HG03354 (cell line): Measurements from ENCODE around the gene DLEC1.

Experiments
- ATAC-seq: cut with Tn5 transposase; IDR thresholded peaks from one replicate; pipeline ENCODE4 v1.9.1; 2021; ENCODE audit warnings: mild to moderate bottlenecking; ENCODE audit not compliant: unreplicated experiment, poor library complexity, severe bottlenecking

Gene DLEC1

DNA sequence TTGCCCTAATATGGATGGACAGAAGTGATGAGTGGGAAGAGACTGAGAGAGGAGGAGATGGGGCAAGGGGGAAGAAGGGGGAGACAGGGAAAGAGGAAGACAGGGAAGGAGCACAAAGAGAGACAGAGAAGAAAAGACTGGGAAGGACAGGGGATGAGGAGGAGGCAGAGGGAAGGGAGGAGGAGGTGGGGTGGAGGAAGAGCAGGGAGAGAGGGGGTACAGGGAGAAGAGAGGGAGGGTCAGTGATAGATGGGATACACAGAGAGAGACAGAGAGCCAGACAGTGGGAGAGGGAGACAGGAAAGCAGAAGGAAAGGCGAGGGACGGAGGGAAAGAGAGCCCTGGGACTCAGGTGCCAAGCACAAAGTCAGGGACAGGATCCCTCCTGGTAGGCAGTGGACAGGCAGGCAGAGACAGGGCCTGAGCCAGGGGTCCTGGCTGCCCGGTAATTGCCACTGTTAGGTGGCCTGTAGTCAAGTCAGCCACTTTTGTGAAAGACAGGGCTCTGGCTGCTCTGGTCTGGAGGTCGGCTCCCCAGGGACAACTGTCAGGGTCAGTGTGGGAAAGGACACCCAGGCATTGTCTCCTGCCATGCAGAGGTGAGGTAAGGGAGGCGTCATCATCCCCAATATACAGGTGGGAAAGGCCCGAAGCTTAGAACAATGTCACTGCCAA is 38.6 kb upstream of the DLEC1 start:
- ATAC-seq: no peak

DNA sequence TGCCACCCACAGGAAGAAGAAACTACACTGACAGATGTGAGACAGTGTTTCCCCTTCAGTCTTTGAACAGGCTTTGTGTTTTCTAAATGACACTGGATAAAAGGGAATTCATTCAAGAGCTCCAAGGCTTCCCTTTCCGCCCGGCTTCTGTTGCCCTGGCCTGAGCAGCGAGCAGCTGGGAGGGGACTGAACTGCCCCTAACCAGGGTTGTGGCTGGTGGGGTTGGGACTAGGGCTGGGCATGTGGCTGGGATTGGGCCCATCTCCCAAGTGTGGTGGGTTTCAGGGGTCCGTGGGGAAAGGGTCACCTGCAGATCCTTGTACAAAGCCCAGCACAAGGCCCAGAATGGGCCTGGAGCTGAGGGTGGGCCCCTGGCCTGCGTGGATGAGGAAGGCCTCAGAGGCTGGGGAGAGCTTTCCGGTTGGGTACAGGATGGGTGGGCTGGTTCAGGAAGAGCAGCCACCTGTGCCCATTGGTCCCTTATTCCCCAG is 38.0 kb upstream of the DLEC1 start:
- no peak for ATAC-seq

GRCh38 chr3:38001456-38002081 is 37.4 kb upstream of the DLEC1 start:
- no peak for ATAC-seq

DNA sequence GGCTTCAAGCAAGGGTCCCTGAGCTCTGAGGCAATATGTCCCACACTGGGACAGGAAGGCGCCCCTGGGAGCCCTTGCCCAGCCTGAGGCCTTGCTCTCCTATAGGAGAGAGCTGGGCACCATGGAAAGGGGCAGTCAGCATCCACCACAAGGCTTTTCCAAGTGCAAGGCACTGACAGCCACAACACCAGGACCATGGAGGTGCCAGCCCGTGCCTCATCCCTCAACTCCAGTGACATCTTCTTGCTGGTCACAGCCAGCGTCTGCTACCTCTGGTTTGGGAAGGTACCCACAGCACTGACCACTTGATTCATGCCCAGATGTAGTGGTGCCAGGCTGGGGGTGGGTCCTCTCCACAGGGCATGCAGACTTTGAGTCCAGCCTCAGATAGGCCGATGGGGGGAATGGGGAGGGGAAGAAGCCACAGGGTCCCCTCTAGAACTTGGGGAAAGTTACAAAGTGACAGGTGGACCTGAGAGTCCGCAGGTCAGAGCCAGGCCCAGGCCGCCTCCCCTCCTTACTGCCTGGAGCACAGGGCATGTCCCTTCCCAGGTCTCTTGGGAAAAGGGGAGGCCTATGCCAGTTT is 36.6 kb upstream of the DLEC1 start:
- ATAC-seq: no peak

DNA sequence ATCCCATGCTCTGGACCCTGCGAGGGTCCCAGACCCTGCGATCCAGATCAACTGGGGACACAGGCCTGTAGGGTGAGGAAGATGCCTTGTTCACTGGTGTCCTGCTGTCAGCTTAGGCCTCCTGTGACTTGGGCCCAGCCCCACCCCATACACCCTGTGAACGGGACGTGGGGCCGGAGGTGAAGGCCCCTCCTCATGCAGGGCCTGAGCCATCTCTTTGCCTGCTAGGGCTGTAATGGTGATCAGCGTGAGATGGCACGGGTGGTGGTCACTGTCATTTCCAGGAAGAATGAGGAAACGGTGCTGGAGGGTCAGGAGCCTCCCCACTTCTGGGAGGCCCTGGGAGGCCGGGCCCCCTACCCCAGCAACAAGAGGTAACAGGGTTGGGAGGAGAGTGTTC is 36.1 kb upstream of the DLEC1 start:
- ATAC-seq: no peak

DNA sequence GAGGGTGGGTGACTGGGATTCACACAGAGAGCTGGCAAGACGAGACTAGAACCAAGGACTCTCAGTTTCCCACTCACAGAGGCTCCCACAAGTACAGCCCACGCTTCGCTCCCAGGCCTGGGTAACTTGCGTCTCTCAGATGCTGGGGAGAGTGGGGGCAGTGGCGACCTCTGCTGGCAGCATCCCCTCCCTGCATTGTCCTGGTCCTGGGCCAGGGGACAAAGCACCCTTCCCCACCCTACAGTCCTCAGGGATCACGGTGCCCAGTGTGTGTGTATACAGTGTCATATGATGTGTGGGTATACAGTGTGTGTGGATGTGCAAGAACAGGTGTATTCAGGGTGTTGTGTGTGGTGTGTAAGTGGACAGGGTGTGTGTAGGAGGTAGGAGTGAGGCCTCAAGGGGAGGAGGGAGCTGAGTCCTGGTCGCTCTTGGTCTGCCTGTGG is 35.6 kb upstream of the DLEC1 start:
- ATAC-seq: no peak

DNA sequence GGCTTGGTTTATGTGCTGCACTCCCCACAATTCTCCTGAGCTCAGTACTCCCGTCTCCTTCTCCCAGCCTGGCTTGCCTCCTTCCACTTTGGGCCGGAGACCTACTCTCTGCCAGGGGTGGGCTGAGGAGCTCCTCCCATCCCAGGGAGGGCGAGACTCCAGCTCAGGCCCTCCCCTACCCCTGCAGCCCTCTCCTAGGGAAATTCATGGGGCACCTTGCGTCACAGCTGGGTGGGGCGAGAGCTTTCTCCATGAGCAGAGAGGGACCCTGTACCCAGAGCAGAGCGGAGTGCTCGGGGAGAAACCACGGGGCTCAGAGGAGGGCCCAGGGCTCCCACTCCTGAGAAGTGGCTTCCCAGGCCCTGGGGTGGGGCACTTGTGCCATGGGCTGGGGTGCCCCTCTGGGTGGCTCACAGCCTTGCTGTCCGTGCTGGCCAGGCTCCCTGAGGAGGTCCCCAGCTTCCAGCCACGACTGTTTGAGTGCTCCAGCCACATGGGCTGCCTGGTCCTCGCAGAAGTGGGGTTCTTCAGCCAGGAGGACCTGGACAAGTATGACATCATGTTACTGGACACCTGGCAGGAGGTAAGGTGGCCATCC is 35.1 kb upstream of the DLEC1 start:
- ATAC-seq: no peak

DNA sequence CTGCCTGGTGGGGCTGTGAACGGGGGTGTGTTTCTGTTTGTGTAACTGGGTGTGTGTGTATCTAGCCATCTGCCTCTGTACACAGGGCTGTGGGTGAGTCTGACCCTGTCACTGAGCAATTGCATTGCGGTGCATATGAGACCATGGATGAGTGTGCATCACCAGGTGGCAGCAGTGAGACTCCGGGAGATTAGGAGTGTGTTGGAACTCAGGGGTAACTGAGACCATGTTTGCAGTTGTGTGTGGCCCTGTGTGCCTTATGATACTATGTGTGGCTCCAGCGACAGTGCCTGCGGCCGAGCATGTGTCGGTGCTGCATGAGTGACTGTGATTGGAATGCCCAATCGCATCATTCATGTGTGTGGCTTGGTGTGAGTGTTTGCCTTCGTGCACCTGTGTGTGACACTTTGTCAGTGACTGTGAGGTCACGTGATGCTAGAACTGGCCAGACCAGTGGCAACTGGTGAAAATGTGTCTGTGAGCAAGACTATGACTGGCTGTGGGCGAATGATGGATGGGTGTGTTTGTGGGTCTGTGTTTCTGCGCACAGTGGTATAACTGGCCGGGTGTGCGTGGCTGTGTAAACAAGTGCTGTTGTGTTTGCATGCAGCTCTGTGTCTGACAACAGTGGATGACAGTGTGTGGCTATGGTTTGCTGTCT is 34.5 kb upstream of the DLEC1 start:
- peak; percentile 68 for ATAC-seq

- ATAC-seq: no peak
Observed at GRCh38 chr3:38005076-38006020, 33.7 kb upstream of the DLEC1 start.

DNA sequence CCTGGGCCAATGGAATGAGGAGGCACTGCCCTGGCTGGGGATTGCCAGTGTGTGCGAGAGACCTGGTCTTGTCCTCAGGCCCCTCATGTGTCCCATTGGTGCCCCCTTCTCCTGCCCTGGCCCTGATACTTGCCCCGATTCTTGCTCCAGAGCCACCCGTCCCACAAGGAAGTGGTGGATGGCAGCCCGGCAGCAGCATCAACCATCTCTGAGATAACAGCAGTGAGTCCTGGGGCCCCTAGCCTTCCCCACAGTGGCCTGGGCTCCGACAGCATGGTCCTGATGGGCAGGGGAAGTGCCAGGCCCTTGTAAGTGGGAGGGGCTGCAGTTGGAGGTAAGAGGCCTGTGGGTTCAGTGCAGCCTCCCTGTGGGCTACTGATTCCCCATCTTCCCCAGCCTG is 33.0 kb upstream of the DLEC1 start:
- no peak for ATAC-seq

DNA sequence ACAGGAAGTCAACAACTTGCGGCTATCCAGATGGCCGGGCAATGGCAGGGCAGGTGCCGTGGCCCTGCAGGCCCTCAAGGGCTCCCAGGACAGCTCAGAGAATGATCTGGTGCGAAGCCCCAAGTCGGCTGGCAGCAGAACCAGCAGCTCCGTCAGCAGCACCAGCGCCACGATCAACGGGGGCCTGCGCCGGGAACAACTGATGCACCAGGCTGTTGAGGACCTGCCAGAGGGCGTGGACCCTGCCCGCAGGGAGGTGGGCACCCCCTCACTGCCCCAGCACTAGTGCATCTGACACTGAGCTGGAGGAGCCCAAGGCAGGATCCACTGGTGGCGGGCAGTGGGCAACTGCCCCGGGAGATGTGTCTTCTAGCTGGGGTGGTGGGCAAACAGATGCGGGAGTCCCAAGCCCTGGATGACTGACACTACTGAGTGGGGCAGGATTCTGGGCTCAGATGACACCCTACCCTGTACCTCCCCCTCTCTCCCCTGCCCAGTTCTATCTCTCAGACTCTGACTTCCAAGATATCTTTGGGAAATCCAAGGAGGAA is 32.5 kb upstream of the DLEC1 start:
- no peak for ATAC-seq

GRCh38 chr3:38007754-38008090 is 31.3 kb upstream of the DLEC1 start:
- ATAC-seq: no peak

- no peak for ATAC-seq
Observed at GRCh38 chr3:38008191-38008701, 30.8 kb upstream of the DLEC1 start.

DNA sequence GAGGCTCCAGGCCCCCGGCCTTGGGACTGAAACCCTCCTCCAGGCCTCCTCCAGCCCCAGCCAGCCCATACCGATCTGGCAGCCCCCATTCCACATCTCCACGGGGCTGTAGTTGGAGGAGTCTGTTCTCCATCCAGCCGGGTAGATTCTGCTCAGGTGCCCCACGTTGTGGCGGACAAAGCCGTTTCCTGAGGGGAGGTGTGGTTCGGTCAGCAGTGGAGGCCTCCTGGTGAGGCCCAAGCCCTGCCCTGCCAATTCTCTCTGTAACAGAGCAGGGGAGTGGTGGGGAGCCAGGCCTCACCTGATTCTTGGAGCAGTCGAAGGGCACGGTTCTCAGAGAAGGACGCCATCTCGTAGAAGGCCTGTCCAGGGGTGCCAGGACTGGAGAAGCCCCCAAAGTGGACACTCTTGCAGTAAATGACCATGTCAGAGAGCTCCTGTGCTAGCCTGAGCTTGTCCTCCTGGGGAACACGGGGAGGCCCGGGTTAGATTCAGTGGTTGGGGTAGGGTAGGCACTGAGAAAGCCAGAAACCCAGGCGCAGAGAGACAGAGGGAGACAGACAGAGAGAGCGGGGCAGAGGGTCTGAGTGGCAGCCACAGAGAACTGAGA is 29.9 kb upstream of the DLEC1 start:
- ATAC-seq: no peak

DNA sequence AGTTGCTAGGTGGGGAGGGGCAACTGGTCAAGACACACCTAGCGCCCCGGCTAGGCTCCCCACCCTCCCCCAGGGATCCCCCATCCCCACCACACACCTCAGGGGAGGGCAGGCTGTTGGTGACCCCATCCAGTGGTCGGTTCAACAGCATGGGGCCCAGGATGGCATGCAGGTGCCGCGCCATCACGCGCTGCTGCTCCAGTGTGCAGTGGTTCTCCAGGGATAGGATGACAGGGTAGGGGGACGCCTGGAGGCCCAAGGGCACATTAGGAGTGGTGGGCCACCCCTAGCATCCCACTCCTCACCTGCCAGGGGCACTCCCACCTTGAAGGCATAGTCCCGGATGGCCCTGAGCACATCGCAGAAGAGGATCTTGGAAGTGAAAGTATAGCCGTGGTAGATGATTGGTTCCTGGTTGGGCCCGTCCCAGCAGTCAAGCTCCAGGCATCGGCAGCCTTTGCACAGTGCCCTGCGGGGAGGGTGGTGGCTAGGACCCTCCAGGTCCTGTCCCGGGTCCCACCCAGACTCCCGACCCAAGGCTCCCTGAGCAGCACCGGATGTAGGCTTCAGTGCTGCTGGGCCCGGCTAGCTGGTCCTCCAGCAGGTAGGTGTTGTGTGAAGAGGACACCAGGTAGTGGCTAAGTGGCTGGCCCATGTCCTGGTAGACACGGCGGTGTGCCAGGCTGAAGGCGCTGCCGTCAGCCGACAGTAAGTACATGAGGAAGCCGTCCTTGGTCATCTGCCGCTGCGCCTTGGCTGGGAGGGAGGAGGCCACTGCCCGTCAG is 29.0 kb upstream of the DLEC1 start:
- no peak for ATAC-seq

GRCh38 chr3:38011111-38011510 is 27.9 kb upstream of the DLEC1 start:
- no peak for ATAC-seq

- no peak for ATAC-seq
Observed at GRCh38 chr3:38015485-38015884, 23.5 kb upstream of the DLEC1 start.

GRCh38 chr3:38015984-38016383 is 23.0 kb upstream of the DLEC1 start:
- ATAC-seq: no peak
